ENCODE measurements around the gene LRRC8D. TPM values are rescaled to one million over a fixed set of nuclear protein-coding genes. Genes with fewer than 3 reads are reported as not detected.

LRRC8D gene
- total and polyA plus RNA-seq, 8 donors = under 0.01 to 13.8 (median 5.2) TPM

DNA sequence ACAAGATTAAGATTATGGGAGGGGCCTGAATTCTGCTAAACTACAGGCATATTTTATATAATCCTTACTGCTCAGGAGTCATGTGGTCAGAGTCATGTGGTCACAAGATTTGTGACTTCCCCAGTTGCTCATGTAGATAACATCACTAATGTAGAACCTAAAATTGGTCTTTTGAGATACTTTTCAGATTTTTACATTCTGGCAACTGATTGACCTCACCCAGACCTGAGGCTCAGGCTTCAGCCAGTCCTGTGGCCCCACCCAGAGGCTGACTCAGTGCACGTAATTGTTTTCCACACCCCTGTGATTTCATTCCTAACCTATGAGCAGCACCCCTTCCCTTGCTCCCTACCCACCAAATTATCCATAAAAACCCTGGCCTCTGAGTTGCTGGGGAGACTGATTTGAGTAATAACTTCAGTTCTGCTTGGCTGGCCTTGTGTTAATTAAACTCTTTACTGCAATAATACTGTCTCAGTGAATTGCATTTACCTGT, 132.3 kb downstream of the LRRC8D start:
- Histone ChIP-seq H3K4me1 (peaks cover 0 to 6% (median 0%) of the 10 kb centered on the region in 4 donors), H3K4me3 (no peak overlapping the region), H3K9me3 (no peaks in the 10 kb centered on the region), H3K36me3 (no peaks in the 10 kb centered on the region), H3K27me3 (no peaks in the 10 kb centered on the region), H3K27ac (no peak overlapping the region)
- intact Hi-C loops (cut with DNase I; ENCODE audit: low total_unique reads) = no loop called here
- 18 to 61% (median 46%) methylated on average over 1 of the region's 1 CpG for WGBS, 5 donors
- TF ChIP-seq POLR2A (IDR thresholded peaks at IDR 0.05) (no peak), POLR2AphosphoS5 (IDR thresholded peaks at IDR 0.05) (peak in 1 of 3 donors; percentile 6)
- DNase-seq = peak; percentile 36 to 77

GRCh38 chr1:89953929-89954328, 133.1 kb downstream of the LRRC8D start:
- TF ChIP-seq, protein P1, sequence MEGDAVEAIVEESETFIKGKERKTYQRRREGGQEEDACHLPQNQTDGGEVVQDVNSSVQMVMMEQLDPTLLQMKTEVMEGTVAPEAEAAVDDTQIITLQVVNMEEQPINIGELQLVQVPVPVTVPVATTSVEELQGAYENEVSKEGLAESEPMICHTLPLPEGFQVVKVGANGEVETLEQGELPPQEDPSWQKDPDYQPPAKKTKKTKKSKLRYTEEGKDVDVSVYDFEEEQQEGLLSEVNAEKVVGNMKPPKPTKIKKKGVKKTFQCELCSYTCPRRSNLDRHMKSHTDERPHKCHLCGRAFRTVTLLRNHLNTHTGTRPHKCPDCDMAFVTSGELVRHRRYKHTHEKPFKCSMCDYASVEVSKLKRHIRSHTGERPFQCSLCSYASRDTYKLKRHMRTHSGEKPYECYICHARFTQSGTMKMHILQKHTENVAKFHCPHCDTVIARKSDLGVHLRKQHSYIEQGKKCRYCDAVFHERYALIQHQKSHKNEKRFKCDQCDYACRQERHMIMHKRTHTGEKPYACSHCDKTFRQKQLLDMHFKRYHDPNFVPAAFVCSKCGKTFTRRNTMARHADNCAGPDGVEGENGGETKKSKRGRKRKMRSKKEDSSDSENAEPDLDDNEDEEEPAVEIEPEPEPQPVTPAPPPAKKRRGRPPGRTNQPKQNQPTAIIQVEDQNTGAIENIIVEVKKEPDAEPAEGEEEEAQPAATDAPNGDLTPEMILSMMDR (IDR thresholded peaks at IDR 0.05) = no peak
- no peak for TF ChIP-seq POLR2A (IDR thresholded peaks at IDR 0.05)
- no peak for TF ChIP-seq EP300 (IDR thresholded peaks at IDR 0.05)
- no peak for TF ChIP-seq POLR2AphosphoS5 (IDR thresholded peaks at IDR 0.05)
- no peaks in the 10 kb centered on the region for H3K9me3 ChIP-seq
- WGBS, 5 donors = 96 to 100% (median 100%) methylated on average over 1 of the region's 1 CpG
- peaks cover 0 to 6% (median 0%) of the 10 kb centered on the region in 4 donors for H3K4me1 ChIP-seq
- H3K27me3 ChIP-seq = no peaks in the 10 kb centered on the region
- peak in 1 of 2 donors; percentile 13 for DNase-seq
- no peak overlapping the region for H3K4me3 ChIP-seq
- intact Hi-C loops (cut with DNase I; ENCODE audit: low total_unique reads) = no loop called here
- H3K27ac ChIP-seq = no peak overlapping the region
- no peaks in the 10 kb centered on the region for H3K36me3 ChIP-seq

DNA sequence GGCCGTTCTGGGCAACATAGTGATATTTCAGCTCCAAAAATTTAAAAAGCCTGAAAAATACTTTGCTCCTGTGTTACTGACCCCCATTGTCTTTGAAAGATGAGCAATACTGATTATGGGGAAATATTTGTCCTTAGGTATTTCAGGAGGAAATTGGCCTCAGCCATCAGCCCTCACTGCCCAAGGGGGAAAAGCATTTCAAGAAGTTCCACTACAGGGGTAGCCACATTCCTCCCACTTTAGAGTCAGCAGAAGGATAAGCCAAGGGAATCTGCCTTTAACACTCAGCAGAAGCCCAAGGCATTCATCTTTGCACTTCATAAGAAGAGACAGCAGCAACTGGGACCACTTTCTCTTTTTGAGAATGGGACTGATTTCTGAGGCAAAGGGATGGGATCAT, 133.6 kb downstream of the LRRC8D start:
- TF ChIP-seq POLR2A (IDR thresholded peaks at IDR 0.05) (no peak), EP300 (IDR thresholded peaks at IDR 0.05) (no peak), POLR2AphosphoS5 (IDR thresholded peaks at IDR 0.05) (no peak)
- TF ChIP-seq, protein P1 (IDR thresholded peaks at IDR 0.05) = no peak
- no peaks in the 10 kb centered on the region for H3K36me3 ChIP-seq
- WGBS, 5 donors = 93 to 100% (median 96%) methylated on average over 1 of the region's 1 CpG
- H3K27me3 ChIP-seq = no peaks in the 10 kb centered on the region
- no peak overlapping the region for H3K27ac ChIP-seq
- H3K4me1 ChIP-seq = peaks cover 0 to 6% (median 0%) of the 10 kb centered on the region in 4 donors
- H3K9me3 ChIP-seq = no peaks in the 10 kb centered on the region
- intact Hi-C loops (cut with DNase I; ENCODE audit: low total_unique reads) = no loop called here
- no peak overlapping the region for H3K4me3 ChIP-seq
- DNase-seq = no peak

- 96 to 97% (median 97%) methylated on average over 7 of the region's 7 CpGs for WGBS, 5 donors
- no peak for TF ChIP-seq EP300 (IDR thresholded peaks at IDR 0.05)
- TF ChIP-seq POLR2AphosphoS5 (IDR thresholded peaks at IDR 0.05) = no peak
- TF ChIP-seq, protein P1 (IDR thresholded peaks at IDR 0.05) = no peak
- no peak for TF ChIP-seq POLR2A (IDR thresholded peaks at IDR 0.05)
- no peak for DNase-seq
- Histone ChIP-seq H3K27me3 (no peaks in the 10 kb centered on the region), H3K4me3 (no peak overlapping the region), H3K36me3 (no peaks in the 10 kb centered on the region), H3K9me3 (no peaks in the 10 kb centered on the region), H3K27ac (no peak overlapping the region), H3K4me1 (peaks cover 0 to 6% (median 0%) of the 10 kb centered on the region in 4 donors)
- intact Hi-C loops (cut with DNase I; ENCODE audit: low total_unique reads) = no loop called here
Measured at GRCh38 chr1:89955311-89956205, 134.7 kb downstream of the LRRC8D start.

Data from stomach (tissue), 9 donors.